ENCODE measurements around the gene PROS1.

Gene PROS1

GRCh38 chr3:93907132-93907531 lies 66.6 kb downstream of the PROS1 start:
- TF ChIP-seq POLR2AphosphoS5 (IDR thresholded peaks at IDR 0.05; ENCODE audit: low read depth, low read length) (no peak), REST (IDR thresholded peaks at IDR 0.05; ENCODE audit: insufficient read depth in 1 of 2, low read depth in 2 of 2, low read length in 2 of 2) (no peak), FOXP2 (optimal IDR thresholded peaks at IDR 0.05; ENCODE audit: borderline replicate concordance, extremely low read depth, extremely low read length, insufficient read depth) (no peak)

GRCh38 chr3:93906245-93906644 lies 67.5 kb downstream of the PROS1 start:
- TF ChIP-seq SIN3A (IDR thresholded peaks at IDR 0.05; ENCODE audit: borderline replicate concordance, insufficient read depth, low read length), result no peak
- no peak for TF ChIP-seq POLR2AphosphoS5 (IDR thresholded peaks at IDR 0.05; ENCODE audit: low read depth, low read length)
- no peak for TF ChIP-seq FOXP2 (optimal IDR thresholded peaks at IDR 0.05; ENCODE audit: borderline replicate concordance, extremely low read depth, extremely low read length, insufficient read depth)
- TF ChIP-seq REST (IDR thresholded peaks at IDR 0.05; ENCODE audit: insufficient read depth in 1 of 2, low read depth in 2 of 2, low read length in 2 of 2), result no peak
- TF ChIP-seq TAF1 (IDR thresholded peaks at IDR 0.05; ENCODE audit: borderline replicate concordance, insufficient read depth, low read length), result no peak

GRCh38 chr3:93904568-93904967 lies 69.1 kb downstream of the PROS1 start:
- TF ChIP-seq SIN3A (IDR thresholded peaks at IDR 0.05; ENCODE audit: borderline replicate concordance, insufficient read depth, low read length) (no peak), TAF1 (IDR thresholded peaks at IDR 0.05; ENCODE audit: borderline replicate concordance, insufficient read depth, low read length) (no peak), POLR2AphosphoS5 (IDR thresholded peaks at IDR 0.05; ENCODE audit: low read depth, low read length) (no peak), REST (IDR thresholded peaks at IDR 0.05; ENCODE audit: insufficient read depth in 1 of 2, low read depth in 2 of 2, low read length in 2 of 2) (no peak), FOXP2 (optimal IDR thresholded peaks at IDR 0.05; ENCODE audit: borderline replicate concordance, extremely low read depth, extremely low read length, insufficient read depth) (no peak)

- TF ChIP-seq REST (IDR thresholded peaks at IDR 0.05; ENCODE audit: insufficient read depth in 1 of 2, low read depth in 2 of 2, low read length in 2 of 2) (no peak), TAF1 (IDR thresholded peaks at IDR 0.05; ENCODE audit: borderline replicate concordance, insufficient read depth, low read length) (no peak), FOXP2 (optimal IDR thresholded peaks at IDR 0.05; ENCODE audit: borderline replicate concordance, extremely low read depth, extremely low read length, insufficient read depth) (no peak), POLR2AphosphoS5 (IDR thresholded peaks at IDR 0.05; ENCODE audit: low read depth, low read length) (no peak), SIN3A (IDR thresholded peaks at IDR 0.05; ENCODE audit: borderline replicate concordance, insufficient read depth, low read length) (no peak)
Observed at GRCh38 chr3:93867425-93867824, 106.3 kb downstream of the PROS1 start.

GRCh38 chr3:93861017-93861416 lies 112.7 kb downstream of the PROS1 start:
- TF ChIP-seq TAF1 (IDR thresholded peaks at IDR 0.05; ENCODE audit: borderline replicate concordance, insufficient read depth, low read length) (no peak), SIN3A (IDR thresholded peaks at IDR 0.05; ENCODE audit: borderline replicate concordance, insufficient read depth, low read length) (no peak), FOXP2 (optimal IDR thresholded peaks at IDR 0.05; ENCODE audit: borderline replicate concordance, extremely low read depth, extremely low read length, insufficient read depth) (no peak), POLR2AphosphoS5 (IDR thresholded peaks at IDR 0.05; ENCODE audit: low read depth, low read length) (no peak), REST (IDR thresholded peaks at IDR 0.05; ENCODE audit: insufficient read depth in 1 of 2, low read depth in 2 of 2, low read length in 2 of 2) (no peak)
